Fibroblast of mammary gland (primary cell): Measurements from ENCODE around the gene NPPC.
A peak's percentile ranks its signal among the peaks of the same experiment; 100 is the strongest.

Source experiments
- DNase-seq: peaks from one replicate; pipeline ENCODE4 v3.0.0-alpha.2; 2010; ENCODE audit warnings: low read depth
- H3K4me3 ChIP-seq: 2 replicates; pipeline ENCODE4 v1.5.1; 2011; ENCODE audit warnings: low read depth, mild to moderate bottlenecking, low read length, moderate library complexity; ENCODE audit not compliant: control insufficient read depth
- TF ChIP-seq, protein P1 (sequence below): conservative IDR thresholded peaks from 2 replicates; pipeline ENCODE4 v1.5.1; 2011; ENCODE audit warnings: low read depth, low read length, inconsistent platforms; ENCODE audit not compliant: control insufficient read depth, insufficient read depth

Gene NPPC

DNA sequence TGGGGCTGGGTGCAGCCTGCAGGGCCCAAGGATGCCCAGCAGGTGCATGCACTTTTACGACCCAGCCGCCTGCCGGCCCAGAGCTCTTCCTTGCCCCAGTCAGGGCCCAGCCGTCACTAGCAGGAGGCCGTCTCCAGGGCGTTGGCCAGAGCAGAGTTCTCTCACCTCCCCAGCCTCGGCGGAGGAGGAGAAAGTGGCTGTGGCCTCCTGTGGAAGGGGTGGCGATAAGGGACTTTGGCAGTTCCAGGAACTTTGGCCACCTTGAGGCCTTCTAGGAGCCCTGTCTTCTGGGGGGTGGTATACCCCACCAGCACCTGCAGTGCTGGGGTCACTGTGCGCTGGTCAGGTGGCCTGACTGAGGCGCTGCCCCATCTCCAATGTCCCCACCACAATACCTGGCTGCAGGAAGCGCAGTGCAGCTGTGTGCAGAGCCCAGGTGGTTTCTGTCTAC lies 22.0 kb downstream of the NPPC start:
- no peak for DNase-seq
- no peak overlapping the region for H3K4me3 ChIP-seq
- TF ChIP-seq, protein P1, sequence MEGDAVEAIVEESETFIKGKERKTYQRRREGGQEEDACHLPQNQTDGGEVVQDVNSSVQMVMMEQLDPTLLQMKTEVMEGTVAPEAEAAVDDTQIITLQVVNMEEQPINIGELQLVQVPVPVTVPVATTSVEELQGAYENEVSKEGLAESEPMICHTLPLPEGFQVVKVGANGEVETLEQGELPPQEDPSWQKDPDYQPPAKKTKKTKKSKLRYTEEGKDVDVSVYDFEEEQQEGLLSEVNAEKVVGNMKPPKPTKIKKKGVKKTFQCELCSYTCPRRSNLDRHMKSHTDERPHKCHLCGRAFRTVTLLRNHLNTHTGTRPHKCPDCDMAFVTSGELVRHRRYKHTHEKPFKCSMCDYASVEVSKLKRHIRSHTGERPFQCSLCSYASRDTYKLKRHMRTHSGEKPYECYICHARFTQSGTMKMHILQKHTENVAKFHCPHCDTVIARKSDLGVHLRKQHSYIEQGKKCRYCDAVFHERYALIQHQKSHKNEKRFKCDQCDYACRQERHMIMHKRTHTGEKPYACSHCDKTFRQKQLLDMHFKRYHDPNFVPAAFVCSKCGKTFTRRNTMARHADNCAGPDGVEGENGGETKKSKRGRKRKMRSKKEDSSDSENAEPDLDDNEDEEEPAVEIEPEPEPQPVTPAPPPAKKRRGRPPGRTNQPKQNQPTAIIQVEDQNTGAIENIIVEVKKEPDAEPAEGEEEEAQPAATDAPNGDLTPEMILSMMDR: no peak

DNA sequence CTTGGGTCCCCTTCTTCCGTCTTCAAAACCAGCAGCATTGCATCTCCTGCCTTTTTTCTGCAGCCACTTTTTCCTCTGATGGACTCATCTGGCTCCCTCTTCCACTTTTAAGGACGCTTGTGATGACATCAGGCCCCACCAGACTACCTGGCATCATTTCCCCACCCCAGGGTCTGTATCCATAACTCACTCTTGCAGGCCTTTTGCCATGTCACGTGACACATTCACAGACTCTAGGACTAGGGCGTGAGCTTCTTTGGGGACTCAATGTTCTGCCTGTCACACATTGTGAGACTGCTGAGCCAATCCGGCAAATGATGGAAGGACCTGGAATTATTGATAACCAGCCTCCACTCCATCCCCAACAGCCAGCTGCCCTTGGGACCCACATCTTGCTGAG lies 23.6 kb downstream of the NPPC start:
- DNase-seq: no peak
- TF ChIP-seq, protein P1: no peak
- no peak overlapping the region for H3K4me3 ChIP-seq

- no peak overlapping the region for H3K4me3 ChIP-seq
- TF ChIP-seq, protein P1: no peak
- no peak for DNase-seq
Observed at GRCh38 chr2:231900972-231901371, 25.2 kb downstream of the NPPC start.

- peak; percentile 49 for DNase-seq
- H3K4me3 ChIP-seq: no peak overlapping the region
- TF ChIP-seq, protein P1: peak; percentile 79
Observed at GRCh38 chr2:231900486-231900942, 25.7 kb downstream of the NPPC start.

GRCh38 chr2:231894566-231895380 lies 31.4 kb downstream of the NPPC start:
- no peak overlapping the region for H3K4me3 ChIP-seq
- no peak for DNase-seq

DNA sequence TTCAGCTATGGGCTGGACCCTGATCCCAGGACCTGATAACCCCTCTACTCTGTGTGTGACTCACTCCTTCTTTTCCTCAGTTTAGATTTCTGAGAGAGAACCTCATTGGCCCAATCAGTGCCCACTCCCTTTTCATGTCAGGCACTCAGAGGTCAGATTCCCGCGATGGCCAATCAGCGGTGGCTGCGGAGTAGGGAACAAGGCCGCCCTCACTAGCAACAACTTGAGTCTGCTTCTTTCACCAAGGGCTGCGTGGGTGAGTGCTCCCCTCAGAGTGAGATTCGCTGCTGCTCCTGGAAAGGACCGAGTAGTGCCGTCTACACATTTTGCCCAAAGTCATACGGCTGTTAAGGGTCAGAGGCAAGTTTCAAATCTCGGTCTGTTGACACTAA lies 34.7 kb downstream of the NPPC start:
- TF ChIP-seq, protein P1: no peak
- H3K4me3 ChIP-seq: no peak overlapping the region
- no peak for DNase-seq

More at GRCh38 chr2:231894566-231895380, 31.4 kb downstream of the NPPC start:
- TF ChIP-seq, protein P1: no peak
